K562 (cell line): ENCODE results near the gene DIS3L.

Source experiments
- ESRRA ChIP-seq: fragments of 450-650 bp; IDR thresholded peaks from 2 replicates; pipeline ENCODE4 v1.6.1; 2014; ENCODE audit warnings: low read depth, mild to moderate bottlenecking, moderate library complexity, borderline replicate concordance
- PHF8 ChIP-seq: fragments of 200-600 bp; sonication (generic); IDR thresholded peaks from 2 replicates; pipeline ENCODE4 v1.6.1; 2012; ENCODE audit warnings: mixed run types, mild to moderate bottlenecking, inconsistent platforms, low read length, moderate library complexity, borderline replicate concordance
- RAD51 ChIP-seq: fragments of 450-650 bp; IDR thresholded peaks from 2 replicates; pipeline ENCODE4 v1.7.1; 2016; ENCODE audit warnings: low read depth, mild to moderate bottlenecking, borderline replicate concordance
- ZNF3 ChIP-seq: fragments of 250-450 bp; sonication (Bioruptor Pico); IDR thresholded peaks from 2 replicates; pipeline ENCODE4 v1.5.0; 2021; ENCODE audit warnings: mild to moderate bottlenecking, moderate library complexity
- TF ChIP-seq, protein P1 (sequence below), 3 experiments: IDR thresholded peaks in 2 of 3; conservative IDR thresholded peaks in 1 of 3; 2 replicates each; pipeline ENCODE4 v1.5.1; 2011 to 2012; ENCODE audit warnings: low read length in 3 of 3, mild to moderate bottlenecking in 3 of 3, control low read depth in 2 of 3, improper control_type of control experiment in 1 of 3, inconsistent platforms in 1 of 3, low read depth in 1 of 3, mixed read lengths in 1 of 3, moderate library complexity in 1 of 3; ENCODE audit not compliant: insufficient read depth in 2 of 3
- TF ChIP-seq, protein P2 (sequence below): sonication (generic); formaldehyde crosslinking; IDR thresholded peaks from 2 replicates; pipeline ENCODE4 v1.8.0; 2023; ENCODE audit warnings: mild to moderate bottlenecking, missing genetic modification reagents
- TF ChIP-seq, protein P3 (sequence below): fragments of 450-650 bp; formaldehyde crosslinking; IDR thresholded peaks from 2 replicates; pipeline ENCODE4 v1.4.0; 2022; ENCODE audit warnings: mild to moderate bottlenecking, moderate library complexity
- TF ChIP-seq, protein P4 (sequence below): sonication (generic); formaldehyde crosslinking; IDR thresholded peaks from 2 replicates; pipeline ENCODE4 v1.8.0; 2022; ENCODE audit warnings: mild to moderate bottlenecking, low read depth, missing genetic modification reagents

DNA sequence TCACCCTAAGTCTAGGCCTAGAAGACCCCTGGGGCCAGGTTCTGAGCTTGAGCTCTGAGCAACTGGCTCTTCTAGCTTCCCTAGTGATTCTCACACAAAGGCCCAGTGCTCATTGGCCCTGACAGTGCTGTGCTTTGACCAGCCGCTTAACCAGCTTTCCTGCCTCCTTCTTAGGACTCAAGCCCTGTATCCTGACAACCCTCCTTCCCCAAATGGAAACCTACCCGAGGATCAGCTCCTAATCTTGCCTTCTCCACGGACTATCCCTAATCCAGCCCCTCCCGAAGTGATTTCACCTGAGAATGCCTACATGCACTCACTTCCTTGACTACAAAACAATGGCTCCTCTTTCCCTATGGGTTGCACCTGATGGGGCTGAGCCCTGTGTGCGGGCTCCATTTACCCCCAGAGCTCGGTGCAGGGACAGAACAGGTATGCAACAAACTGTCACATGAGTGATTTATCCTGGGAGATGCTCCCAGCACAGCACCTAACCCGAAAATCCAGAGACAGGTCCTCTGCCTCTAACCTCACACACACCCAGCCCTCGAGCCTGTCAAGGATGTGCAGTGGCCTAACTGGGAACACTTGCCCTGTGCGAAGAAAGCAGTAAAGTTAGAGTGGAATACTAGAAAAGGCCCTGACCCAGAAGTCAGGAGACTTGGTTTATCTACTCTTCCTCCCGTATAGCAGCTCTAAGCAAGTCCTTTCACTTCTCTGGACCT is 42.1 kb upstream of the DIS3L start:
- TF ChIP-seq, protein P1, sequence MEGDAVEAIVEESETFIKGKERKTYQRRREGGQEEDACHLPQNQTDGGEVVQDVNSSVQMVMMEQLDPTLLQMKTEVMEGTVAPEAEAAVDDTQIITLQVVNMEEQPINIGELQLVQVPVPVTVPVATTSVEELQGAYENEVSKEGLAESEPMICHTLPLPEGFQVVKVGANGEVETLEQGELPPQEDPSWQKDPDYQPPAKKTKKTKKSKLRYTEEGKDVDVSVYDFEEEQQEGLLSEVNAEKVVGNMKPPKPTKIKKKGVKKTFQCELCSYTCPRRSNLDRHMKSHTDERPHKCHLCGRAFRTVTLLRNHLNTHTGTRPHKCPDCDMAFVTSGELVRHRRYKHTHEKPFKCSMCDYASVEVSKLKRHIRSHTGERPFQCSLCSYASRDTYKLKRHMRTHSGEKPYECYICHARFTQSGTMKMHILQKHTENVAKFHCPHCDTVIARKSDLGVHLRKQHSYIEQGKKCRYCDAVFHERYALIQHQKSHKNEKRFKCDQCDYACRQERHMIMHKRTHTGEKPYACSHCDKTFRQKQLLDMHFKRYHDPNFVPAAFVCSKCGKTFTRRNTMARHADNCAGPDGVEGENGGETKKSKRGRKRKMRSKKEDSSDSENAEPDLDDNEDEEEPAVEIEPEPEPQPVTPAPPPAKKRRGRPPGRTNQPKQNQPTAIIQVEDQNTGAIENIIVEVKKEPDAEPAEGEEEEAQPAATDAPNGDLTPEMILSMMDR (IDR thresholded peaks at IDR 0.05 in 2 of 3, conservative IDR thresholded peaks at IDR 0.05 in 1 of 3; ENCODE audit: insufficient read depth in 2 of 3, low read depth in 1 of 3, low read length in 3 of 3): no peak
- TF ChIP-seq RAD51 (no peak), ZNF3 (no peak), PHF8 (no peak), ESRRA (no peak)
- TF ChIP-seq, protein P2, sequence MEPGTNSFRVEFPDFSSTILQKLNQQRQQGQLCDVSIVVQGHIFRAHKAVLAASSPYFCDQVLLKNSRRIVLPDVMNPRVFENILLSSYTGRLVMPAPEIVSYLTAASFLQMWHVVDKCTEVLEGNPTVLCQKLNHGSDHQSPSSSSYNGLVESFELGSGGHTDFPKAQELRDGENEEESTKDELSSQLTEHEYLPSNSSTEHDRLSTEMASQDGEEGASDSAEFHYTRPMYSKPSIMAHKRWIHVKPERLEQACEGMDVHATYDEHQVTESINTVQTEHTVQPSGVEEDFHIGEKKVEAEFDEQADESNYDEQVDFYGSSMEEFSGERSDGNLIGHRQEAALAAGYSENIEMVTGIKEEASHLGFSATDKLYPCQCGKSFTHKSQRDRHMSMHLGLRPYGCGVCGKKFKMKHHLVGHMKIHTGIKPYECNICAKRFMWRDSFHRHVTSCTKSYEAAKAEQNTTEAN (CRISPR knock-in tag): no peak
- TF ChIP-seq, protein P3, sequence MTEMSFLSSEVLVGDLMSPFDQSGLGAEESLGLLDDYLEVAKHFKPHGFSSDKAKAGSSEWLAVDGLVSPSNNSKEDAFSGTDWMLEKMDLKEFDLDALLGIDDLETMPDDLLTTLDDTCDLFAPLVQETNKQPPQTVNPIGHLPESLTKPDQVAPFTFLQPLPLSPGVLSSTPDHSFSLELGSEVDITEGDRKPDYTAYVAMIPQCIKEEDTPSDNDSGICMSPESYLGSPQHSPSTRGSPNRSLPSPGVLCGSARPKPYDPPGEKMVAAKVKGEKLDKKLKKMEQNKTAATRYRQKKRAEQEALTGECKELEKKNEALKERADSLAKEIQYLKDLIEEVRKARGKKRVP (CRISPR knock-in tag): no peak
- TF ChIP-seq, protein P4, sequence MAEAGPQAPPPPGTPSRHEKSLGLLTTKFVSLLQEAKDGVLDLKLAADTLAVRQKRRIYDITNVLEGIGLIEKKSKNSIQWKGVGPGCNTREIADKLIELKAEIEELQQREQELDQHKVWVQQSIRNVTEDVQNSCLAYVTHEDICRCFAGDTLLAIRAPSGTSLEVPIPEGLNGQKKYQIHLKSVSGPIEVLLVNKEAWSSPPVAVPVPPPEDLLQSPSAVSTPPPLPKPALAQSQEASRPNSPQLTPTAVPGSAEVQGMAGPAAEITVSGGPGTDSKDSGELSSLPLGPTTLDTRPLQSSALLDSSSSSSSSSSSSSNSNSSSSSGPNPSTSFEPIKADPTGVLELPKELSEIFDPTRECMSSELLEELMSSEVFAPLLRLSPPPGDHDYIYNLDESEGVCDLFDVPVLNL: no peak
